GM20000 (cell line): ENCODE results near the gene PIR.

ENCODE experiments used
- DNase-seq: peaks from one replicate; pipeline ENCODE4 v3.0.0; 2012; ENCODE audit warnings: low spot score
- TF ChIP-seq, protein P1 (sequence below): IDR thresholded peaks from 2 replicates; pipeline ENCODE4 v1.5.1; 2012; ENCODE audit warnings: mild to moderate bottlenecking, control low read depth; ENCODE audit errors: extremely low read depth, missing control alignments

The PIR gene

DNA sequence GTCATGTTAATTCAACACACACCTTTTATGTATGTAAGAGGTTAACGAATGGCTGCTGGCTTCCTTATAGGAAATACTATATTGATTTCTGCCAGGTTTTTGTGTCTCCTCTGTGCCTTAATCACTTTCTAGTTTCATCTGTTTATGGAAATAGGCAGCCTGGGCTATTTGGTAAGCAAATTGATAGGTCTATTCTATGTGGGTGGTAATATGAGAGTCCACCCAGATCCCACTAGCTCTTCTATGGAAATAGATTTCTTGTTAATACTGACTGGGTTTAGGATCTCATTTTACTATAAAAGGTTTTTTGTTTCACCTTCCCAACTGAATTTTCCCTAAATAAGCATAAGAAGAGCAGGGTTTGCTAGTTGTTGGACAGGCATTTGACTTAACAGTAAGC lies 11.5 kb upstream of the PIR start:
- DNase-seq = no peak
- TF ChIP-seq, protein P1, sequence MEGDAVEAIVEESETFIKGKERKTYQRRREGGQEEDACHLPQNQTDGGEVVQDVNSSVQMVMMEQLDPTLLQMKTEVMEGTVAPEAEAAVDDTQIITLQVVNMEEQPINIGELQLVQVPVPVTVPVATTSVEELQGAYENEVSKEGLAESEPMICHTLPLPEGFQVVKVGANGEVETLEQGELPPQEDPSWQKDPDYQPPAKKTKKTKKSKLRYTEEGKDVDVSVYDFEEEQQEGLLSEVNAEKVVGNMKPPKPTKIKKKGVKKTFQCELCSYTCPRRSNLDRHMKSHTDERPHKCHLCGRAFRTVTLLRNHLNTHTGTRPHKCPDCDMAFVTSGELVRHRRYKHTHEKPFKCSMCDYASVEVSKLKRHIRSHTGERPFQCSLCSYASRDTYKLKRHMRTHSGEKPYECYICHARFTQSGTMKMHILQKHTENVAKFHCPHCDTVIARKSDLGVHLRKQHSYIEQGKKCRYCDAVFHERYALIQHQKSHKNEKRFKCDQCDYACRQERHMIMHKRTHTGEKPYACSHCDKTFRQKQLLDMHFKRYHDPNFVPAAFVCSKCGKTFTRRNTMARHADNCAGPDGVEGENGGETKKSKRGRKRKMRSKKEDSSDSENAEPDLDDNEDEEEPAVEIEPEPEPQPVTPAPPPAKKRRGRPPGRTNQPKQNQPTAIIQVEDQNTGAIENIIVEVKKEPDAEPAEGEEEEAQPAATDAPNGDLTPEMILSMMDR = no peak

- TF ChIP-seq, protein P1 = no peak
- DNase-seq = no peak
Observed at GRCh38 chrX:15501506-15501905, 8.4 kb upstream of the PIR start.

DNA sequence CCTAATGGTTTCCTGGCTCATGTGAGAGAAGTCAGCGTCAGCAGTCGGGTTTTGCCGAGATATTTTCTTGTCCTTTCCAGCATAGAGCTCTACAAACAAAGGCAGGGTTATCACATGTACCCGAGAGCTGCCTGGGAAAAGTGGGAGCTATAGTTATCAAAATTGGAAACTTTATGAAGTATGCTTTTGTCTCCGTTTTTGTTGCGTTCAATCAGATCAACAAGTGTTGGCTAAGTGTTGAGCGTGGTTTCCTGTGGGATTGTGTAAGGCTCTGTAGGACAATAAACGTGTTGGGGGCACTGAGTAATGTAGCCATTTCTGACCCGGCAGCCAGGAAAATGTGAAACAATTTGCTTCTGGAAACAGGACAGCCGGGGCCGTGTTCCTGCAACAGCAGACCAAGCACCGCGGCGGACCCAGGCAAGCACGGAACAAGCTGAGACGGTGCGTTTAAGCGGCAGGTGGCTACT lies 7.4 kb upstream of the PIR start, which contains the start of gene BMX:
Gene BMX, plus strand, starts transcription at position 311 of the 470 bp plus-strand sequence. CDS start 7,547 bp downstream, outside the sequence.
- TF ChIP-seq, protein P1 = no peak
- no peak for DNase-seq

DNA sequence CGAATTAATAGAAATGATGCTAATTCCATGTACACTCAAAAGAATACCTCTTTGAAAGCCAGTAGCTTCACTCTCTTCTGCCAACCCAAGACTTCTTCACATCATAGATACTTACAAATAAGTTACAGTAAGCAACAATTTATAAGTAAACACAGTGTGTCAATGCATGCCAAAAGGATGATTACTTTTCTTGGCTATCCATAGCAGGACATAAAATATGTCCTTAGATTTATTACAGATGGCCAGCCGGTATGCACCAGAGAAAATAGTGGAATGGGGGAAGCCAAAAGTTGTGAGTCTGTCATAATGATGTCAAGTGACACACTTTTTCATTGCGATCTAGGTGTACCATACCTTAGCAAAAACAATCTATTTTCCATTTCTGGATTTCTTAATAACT lies 6.8 kb upstream of the PIR start:
- DNase-seq = no peak
- TF ChIP-seq, protein P1 = no peak

DNA sequence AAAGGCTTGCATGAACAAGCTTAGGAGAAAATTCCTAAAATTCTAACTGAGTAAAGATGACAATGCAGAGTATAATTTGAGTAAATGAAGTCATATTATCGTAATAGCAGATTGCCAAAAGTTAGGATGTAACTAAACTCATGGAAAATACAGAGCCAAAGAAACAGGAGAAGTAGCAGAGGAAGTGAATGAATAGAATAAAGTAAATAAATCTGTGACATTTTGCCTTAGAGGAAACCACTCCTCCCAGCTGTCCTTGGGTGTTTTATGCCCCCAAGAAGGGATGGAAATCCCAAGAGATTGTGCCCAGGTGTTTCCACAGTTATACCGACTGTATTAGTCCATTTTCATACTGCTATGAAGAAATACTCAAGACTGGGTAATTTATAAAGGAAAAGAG lies 5.6 kb upstream of the PIR start:
- DNase-seq = no peak
- TF ChIP-seq, protein P1 = no peak

DNA sequence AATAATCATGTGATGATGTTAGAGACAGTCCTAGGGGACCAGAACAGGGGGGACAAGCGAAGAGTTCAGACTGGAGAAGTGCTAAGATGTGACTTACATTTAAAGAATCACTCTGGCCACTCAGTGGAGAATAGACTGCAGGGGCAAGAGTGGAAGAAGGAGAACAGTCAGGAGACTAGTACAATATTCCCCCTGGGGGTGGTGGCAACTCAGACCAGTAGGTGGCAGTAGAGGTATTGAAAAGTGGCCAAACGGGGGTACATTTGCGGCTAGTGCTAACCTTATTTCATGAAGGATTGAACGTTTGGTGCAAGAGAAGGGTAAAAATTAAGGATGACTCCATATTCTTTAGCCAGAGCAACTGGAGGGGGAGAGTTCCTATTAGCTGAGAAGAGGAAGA lies 4.7 kb upstream of the PIR start:
- TF ChIP-seq, protein P1 = peak; percentile 34
- DNase-seq = peak; percentile 44

DNA sequence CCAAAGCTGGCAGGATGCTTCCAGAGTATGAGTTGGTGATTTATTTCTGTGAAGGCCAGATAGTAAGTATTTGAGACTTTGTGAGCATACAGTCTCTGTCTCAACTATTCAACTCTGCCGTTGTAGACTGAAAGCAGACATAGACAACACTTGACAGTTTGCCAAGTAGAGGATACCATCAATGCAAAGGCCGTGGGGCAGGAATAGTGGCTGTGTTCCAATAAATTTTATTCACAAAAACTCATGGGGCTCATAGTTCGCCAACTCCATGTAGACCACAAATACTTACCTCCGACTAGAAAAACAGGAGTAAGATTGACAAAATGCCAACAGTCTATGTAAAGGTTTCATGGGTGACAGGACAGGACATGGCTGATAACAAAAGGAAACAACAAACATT lies 3.7 kb upstream of the PIR start:
- TF ChIP-seq, protein P1 = no peak
- DNase-seq = no peak
